HG03571 (cell line): ENCODE data around the gene PAM16.
"Not testable (repeated sequence)": the region's sequence is repeated elsewhere in the genome, so short reads cannot be mapped to it uniquely, and the experiment has no call there.

Experiments
- ATAC-seq: cut with Tn5 transposase; IDR thresholded peaks from one replicate; pipeline ENCODE4 v1.9.1; 2021; ENCODE audit not compliant: unreplicated experiment

The PAM16 gene

DNA sequence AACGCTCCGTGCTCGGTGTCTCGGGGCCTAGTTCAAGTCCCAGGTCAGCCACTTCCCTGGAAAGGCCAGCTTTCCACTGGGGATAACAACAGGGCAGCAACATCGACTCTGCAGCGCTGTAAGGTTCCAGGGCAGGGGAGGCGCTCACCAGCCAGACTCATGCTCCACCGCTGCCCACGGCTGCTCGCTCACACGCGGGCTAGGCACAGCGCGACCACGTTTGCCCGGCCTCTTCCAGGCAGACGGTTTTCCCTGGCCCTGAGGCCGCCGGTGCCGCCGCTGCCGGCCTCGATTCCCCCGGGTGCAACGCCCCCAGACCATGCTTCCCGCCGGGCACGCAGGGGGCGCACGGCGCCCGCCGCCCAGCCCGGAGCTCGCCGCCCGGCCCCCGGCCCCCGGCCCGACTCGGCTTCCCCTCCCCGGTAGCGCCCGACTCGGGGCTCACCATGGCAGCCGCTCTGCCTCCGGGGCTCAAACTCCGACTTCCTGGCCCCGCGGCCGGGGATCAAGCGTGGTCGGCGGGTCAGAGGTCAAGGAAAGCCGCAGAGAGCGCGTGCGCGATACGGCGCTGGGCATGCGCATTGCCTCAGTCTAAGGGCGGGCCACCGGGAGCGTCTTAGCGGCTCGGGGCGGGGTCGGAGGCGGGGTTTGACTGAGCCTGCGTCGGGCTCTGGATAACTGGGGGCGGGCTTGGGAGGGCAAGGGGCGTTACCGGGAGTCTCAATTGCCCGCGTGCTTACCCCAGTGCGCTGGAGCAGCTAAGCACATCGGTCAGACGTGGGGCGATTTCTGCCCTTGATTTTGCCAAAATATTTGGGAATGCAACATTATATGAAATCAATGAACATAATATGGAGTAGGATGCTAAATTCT, at the start of gene PAM16:
Gene PAM16, minus strand, starts transcription at position 535 of the 873 bp plus-strand sequence. Its CDS starts 87 bp downstream, at position 448.
- peak; percentile 76 for ATAC-seq

DNA sequence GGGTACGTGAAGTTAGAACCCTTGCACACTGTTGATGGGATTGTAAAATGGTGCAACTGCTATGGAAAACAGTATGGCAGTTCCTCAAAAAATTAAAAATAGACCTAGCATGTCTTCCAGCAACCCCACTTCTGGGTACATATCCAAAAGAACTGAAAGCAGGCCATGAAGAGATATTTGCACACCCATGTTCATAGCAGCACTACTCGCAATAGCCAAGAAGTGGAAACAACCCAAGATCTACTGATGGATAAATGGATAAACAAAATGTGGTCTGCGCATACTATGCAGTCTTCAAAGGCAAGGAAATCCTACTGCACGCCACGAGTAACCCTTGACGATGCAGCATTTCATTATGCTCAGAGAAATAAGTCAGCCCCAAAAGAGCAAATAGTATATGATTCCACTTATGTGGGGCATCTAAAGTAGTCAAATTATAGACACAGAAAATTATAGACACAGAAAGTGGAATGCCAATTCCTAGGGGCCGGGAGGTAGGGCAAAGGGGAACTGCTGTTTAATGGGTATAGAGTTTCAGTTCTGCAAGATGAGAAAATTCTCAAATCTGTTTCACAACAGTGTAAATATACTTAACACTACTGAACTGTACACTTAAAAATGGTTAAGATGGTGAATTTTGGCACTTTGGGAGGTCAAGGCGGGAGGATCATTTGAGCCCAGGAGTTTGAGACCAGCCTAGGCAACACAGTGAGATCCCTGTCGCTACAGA, 48.0 kb upstream of the PAM16 start:
- no peak for ATAC-seq

DNA sequence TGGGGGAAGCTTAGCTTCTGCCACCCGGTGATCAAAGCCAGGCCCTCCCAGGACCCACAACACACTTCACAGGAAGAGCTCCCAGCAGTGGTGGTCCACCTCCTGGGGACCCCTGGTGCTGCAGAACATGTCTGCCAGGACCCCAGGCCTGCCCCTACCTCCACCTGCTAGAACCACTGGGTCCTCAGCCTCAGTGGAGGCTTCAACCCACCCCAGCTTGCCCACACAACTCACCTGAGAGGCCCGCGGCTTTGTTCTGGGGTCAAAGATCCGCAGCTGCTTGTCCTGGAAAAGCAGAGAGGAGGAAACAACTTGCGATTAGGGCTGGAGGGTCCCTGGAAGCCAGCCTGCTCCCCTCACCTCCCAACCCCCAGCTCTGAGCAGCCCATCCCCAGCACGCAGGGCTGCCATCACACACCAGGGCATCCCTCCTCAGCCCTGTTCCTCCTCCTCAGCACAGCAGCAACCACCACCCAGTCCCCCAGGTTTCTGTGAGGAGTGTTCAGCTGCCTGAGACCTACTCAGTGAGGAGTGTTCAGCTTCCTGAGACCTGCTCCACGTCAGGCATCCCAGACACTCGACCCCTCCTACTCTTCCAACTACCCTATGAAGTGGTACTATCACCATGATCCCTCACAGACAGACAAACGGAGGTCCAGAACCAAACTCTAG, 44.1 kb upstream of the PAM16 start:
- no peak for ATAC-seq

DNA sequence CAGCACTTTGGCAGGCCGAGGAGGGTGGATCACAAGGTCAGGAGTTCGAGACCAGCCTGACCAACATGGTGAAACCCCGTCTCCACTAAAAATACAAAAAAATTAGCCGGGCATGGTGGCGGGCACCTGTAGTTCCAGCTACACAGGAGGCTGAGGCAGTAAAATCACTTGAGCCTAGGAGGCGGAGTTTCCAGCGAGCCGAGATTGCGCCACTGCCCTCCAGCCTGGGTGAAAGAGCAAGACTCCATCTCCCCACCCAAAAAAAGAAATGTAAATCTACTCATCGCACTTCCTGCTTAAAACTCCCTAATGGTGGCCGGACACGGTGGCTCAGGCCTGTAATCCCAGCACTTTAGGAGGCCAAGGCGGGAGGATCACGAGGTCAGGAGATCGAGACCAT, 42.7 kb upstream of the PAM16 start:
- not testable (repeated sequence) for ATAC-seq

DNA sequence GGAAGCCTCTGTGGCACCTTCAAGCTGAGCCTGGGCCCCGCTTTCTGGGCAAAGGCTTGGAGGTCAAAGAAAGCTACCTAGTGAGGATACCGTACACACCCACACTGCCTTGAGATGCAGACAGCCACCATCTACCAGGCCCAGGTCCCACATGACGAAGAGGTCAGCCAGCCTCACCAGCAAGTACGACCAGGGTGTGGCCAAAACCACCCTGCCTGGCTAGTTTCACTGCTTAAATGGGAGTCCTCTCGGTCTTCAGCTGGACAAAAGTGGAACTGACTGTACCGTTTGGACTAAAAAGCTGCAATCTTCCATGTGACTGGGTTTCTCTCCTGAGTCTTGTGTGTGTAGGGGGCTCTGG, 42.1 kb upstream of the PAM16 start:
- no peak for ATAC-seq

DNA sequence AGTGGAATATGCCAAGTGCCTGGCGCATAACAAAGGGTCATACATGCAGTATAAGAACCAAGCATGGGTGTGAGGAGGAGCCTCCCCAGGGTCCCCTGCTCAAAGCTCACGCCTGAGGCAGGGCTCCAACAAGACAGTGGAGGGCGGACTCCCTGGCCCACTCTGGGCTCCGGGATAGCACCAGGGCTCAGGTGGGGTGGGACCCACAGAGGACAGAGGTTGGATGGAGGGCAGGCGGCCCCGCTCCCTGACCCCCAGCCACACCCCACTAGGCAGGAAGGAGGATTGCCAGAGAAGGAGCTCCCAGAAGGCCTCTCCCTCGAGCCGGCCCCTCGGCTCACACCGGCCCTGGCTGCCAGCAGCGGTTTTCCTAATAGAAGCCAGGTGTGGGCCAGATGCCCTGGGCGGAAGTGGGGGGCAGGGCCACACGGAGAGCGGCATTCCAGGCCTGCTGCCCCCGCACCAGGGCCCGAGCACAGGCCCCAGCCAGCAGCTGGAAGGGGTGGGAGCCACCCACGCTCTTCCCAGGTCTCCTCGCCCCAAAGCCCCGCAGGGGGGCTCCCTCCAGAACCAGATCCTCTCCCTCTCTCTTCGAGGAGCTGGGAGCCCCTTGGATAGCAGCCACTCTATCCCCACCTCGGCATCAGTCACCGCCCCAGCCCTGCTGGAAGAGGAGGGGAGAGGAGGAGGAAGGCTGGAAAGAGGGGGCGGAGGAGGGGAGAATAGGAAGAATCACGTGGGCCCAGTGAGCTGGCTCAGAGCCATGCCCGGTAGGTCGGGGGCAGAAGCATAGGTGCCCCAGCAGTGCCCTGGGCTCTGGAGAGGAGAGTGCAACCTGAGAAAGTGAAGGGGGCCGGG, 41.5 kb upstream of the PAM16 start:
- no peak for ATAC-seq

DNA sequence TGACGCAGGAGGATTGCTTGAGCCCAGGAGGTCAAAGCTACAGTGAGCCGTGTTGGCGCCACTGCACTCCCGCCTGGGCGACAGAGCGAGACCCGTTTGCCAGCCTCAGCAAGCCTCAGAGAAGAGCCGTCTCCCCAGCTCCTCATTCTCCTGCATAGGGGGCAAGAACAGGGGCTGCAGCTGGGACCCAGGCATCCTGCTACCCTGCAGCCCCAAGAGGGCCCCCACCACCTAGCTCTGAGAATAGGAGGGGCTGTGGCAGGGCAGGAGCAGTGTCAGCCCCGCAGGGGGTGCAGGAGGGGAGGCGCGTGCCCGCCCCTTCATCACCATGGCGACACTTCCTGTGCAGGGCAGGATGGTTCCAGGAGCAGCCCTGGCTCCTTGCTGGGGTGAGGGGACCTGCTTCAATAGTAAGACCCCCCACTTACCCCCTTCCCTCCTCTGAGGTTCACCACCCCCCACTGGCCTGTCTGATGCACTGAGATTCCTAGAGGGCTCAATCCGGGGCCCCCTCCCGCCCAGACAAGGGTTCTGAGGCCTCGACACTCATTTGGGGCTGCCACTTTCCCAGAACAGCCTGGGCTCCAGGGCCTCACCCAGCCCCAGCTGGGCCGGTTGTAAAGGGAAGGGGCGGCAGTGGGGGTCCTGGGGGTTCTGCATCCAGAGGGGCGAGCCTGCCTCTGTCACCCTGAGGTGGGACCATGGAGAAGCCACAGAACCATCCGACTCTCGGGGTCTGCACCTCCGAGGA, 40.7 kb upstream of the PAM16 start:
- ATAC-seq: no peak

DNA sequence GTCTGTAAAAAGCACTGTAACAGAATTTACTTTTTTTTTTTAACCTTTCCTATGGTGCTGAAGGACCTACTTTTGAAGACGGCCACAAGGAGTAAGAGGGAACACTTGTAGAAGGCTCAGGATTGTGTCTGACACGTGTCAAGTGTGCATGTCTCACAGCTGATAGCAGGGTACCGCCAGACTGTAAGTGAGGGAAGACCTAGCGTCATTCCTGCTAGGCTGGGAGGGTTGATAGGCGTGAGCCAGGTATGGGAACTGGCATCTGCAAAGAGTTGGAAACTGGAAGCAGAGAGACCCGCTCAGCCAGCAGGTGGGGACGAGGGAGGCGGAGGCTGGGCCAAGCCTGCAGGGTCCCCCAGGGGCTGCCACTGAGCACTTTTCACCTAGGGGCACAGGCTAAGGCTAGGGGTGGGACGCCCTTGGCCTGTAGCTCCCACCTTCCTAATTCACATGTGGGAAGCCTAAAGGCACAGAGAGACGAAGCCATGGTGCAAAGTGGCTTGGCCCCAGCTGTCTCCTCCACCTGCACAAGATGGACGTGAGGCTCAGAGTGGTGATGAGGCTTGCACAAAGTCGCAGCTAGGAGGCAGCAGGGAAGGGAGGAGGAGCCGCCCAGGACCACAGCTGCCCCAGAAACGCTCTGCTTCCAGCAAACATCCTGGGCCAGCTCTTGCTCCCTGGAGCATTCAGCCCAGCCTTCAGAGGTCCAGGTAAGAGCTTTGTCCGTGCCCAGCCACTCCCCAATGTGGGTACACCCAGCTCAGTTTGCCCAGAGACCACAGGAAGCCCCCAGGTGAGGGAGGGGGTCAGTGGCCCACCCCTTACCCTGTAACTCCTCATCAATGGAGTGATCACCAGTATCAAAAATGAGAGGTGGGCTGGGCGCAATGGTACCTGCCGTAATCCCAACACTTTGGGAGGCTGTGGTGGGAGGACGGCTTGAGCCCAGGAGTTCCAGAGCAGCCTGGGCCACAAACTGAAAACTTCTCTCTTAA, 39.4 kb upstream of the PAM16 start:
- ATAC-seq: no peak

DNA sequence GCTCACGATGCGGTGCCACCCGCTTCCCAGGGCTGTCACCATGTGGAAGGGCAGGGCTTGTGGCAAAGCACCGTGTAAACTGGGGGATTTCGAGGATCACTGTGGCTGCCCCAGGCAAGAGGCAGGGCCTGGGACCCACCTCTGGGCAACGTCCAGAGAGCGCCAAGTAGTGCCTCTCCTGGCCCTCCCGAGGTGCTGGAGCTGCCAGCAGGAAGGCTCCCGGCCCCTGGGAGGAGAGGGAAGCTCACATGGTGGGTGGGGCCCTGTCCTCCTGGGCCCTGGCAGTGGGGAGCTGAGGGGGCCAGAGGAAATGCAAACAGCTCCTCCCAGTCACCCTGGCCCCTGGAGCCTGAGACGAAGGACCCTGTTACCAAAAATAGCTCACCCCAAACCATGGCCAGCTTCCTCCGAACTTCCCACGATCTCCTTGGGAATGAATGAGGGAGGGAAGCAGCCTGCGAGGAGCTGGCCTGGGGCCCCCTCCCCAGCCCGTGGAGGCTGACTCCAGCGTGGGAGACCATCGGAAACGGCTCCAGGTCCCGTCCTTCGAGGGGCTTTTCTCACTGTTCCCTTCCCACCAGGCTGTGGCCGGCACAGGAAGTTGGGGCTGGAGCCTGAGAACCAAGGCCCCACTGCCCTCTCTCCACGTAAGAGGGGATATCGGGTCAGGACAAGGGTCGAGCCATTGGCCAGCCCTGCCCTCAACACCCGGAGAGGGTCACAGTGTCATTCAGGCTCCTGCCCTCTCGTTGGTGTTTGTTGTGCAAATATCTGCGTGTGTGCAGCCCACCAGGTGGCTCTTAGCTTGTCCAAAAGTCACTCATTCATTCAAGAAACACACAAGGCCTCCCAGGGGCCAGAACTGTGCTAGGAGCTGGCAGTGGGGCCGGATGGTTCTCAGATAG, 38.2 kb upstream of the PAM16 start:
- ATAC-seq: no peak

DNA sequence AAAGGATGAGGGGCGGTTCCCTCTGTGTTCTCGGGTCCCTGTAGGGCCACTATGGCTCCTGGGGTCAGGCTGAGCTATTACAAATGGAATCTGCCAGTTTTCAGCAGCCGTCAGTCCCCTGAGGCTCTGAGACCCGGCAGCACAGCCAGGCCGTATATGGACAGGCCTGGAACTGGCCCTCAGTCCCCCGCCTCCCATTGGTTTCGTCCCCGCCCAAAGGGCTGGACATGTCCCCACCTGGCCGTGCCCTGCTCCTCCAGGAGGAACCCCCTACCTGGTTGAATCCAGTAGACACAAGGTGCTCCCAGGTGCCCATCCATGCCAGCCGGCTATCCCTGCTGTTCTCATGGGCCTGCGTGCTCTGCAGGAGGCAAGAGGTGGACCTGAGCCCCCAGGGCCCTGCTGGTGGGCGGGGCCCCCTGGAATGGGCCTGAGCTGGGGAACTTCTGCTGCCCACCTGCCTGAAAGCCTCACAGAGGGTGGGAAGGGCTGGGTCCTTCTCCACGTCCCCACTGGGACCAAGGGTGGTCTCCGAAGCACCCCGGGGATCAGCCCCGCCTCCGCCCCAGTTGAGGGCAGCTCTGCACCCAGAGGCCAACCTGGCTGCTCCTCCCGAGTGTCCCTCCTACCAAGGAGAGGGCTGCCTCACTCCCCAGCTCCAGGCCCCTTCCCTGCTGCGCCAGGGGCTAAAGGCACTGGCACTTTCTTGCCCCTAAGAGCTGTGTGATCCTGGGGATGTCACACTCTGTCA, 37.3 kb upstream of the PAM16 start:
- no peak for ATAC-seq

DNA sequence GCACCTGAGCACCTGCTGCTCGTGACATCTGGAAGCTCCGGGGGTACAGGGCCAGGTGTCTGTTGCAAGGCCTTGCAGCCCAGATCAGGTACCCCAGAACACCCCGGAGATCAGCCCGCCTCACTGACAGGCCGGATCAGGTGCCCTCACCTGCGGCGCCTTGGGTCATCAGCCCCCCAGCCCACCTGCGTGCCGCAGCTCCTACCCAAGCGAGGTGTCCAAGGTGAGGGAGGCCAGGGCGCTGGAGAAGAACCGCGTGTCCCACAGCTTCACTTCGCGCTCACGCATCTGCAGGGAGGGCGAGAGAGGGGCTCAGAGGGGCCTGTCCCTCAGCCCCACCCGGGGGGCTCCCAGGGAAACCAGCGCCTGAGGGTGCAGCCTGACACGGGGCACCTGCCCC, 36.7 kb upstream of the PAM16 start:
- ATAC-seq: no peak

DNA sequence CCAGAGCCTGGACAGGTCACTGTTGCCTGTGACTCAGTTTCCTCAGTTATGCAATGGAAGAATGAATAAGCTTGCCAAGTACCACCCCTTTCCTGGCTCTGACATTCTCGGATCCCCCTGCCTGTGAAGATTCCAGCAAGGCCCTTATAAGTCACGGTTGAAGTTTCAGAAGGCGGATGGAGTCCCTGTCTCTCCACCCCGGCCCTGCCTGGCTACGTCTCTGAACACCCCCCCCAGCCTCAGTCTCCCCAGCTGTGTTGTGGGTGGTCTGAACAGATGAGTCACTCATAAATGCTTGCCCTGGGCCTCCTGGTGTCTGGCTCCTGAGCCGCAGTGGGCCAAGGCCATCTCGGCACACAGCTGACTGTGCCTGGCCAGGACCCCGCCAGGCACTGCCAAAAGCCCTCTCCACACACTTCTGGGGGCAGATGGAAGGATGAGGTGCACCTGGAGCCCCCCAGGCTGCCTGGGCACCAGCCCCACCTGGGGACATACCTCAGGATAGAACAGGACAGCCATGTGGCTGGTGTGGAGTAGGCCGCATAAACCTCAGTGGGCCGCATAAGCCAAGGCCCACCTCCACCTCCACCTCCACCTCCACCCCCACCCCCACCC, 35.9 kb upstream of the PAM16 start:
- ATAC-seq: no peak

DNA sequence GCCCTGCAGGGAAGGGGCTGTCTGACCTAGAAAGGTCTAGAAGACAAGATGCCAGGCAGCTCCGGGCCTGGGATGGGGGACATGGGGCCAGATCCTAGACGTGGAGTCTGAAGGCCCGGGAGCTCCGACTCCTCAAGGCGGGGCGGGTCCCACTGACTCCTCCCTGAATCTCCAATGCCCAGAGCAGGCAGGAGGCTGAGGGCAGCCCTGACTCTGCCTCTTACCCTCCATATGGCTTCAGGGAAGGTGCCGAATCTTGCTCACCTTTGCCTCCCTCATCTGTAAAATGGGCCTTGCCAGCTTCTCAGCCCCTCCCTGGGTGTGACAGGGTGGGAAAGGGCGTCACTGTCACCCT, 35.3 kb upstream of the PAM16 start:
- no peak for ATAC-seq

DNA sequence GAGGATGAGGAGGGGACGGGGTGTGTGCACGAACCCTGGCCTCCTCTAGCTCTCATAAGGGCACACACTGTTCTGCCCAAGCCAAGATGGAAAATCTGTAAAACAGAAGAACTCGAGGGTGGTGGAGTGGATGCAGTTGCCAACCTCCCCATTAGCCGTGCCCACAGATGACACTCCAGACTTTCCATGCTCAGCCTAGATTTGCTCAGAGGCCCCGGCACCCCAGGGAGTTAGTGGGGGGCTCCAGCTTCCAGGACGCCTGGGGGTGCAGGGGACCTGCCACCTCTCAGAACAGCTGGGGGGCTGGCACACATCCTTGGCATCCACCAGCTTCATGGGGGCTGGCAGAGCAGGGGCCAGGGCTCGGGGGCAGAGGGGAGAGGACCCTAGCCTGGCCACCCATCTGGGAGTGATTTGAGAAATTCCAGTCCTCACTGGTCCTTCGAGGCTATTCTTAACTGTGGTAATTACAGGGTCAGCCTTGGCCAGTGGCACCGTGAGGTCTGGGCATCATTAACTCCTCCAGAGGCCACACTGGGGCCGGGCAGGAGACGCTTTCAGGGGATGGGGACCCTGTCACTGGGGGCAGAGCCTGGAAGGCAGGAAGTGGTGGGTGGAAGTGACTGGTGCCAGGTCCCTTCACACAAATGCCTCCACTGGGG, 34.8 kb upstream of the PAM16 start:
- no peak for ATAC-seq

DNA sequence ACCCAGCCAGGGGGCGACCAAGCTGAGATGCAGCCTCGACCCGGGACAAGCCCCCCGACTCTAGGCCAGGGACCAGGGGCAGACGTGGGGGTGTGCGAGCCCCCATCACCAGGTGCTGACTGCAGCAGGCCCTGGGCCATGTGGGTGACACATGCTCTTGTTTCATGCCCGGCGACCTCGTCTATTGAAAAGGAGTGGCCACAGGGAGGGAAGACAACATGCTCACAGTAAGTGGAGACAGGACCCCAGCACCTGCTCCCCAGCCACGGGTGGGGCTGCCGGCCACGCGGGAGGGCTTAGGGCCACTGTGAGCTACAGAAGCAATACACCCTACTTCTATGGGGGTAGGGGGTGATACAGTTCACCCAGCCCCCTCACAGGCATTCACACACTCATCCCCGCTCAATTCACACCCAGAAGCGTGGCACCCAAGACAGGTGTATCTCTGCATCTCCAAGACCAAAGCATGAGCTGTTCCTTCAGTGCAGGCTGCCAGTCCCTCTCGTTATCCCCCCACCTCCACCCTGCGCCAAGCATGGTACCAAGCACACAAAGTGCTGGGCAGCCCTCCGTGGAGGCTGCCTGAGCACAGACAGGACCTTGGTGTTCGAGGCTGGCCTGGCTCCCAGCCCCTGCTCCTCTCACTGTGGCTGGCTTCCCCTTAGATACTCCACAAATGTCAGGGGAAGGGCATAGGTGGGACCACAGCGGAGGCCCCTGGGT, 34.1 kb upstream of the PAM16 start:
- no peak for ATAC-seq

DNA sequence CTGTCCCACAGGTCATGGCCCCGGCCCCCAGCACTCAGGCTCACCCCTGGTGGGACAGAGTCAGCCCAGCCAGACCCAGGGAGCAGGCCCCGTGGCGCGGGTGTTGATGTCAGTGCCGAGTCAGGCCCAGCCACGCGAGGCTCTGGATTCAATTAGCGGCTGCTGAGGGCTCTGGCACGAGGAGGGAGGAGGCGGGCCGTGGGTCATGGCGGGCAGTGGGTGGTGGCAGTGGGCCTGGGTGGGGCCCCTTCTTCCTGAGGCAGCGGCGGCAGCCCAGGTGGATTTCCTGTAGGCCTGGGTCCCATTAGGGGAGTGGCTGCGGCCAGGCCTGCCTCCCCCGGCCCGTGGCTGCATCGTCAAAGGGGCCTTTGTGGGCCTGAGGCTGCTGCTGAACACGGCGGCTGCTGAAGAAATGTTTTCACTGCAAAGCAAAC, 33.4 kb upstream of the PAM16 start:
- ATAC-seq: no peak
